Subcutaneous abdominal adipose tissue (tissue), 5 donors: ENCODE results near the gene VPS13D.
A peak's percentile ranks its signal among the peaks of the same experiment; 100 is the strongest.
"Not testable (repeated sequence)": the region's sequence is repeated elsewhere in the genome, so short reads cannot be mapped to it uniquely, and the experiment has no call there.

Experiments used
- H3K27ac ChIP-seq: one replicate; pipeline ENCODE4 v1.7.0; 2013; ENCODE audit warnings: low read depth, mild to moderate bottlenecking, inconsistent platforms, low read length, moderate library complexity
- H3K27me3 ChIP-seq, 5 donors: one replicate each; pipeline ENCODE4 v1.7.0; 2013; ENCODE audit warnings: low read length in 5 of 5, inconsistent platforms in 1 of 5; ENCODE audit not compliant: control insufficient read depth in 5 of 5, insufficient read depth in 4 of 5
- H3K36me3 ChIP-seq, 5 donors: one replicate each; pipeline ENCODE4 v1.7.0; 2013; ENCODE audit warnings: low read length in 5 of 5; ENCODE audit not compliant: control insufficient read depth in 5 of 5, insufficient read depth in 5 of 5
- H3K4me1 ChIP-seq, 5 donors: one replicate each; pipeline ENCODE4 v1.7.0; 2013; ENCODE audit warnings: low read length in 5 of 5, mild to moderate bottlenecking in 3 of 5, moderate library complexity in 1 of 5; ENCODE audit not compliant: control insufficient read depth in 5 of 5, insufficient read depth in 5 of 5
- H3K4me3 ChIP-seq, 5 donors: one replicate each; pipeline ENCODE4 v1.7.0; 2013; ENCODE audit warnings: low read length in 5 of 5, low read depth in 1 of 5
- H3K9ac ChIP-seq, 5 donors: one replicate each; pipeline ENCODE4 v1.7.0; 2013; ENCODE audit warnings: low read length in 5 of 5, mild to moderate bottlenecking in 4 of 5, moderate library complexity in 3 of 5
- H3K9me3 ChIP-seq, 5 donors: one replicate each; pipeline ENCODE4 v1.7.0; 2013; ENCODE audit warnings: low read length in 5 of 5; ENCODE audit not compliant: control insufficient read depth in 5 of 5
- donor health status: healthy.
- donor health status: healthy.
- donor health status: healthy.
- donor health status: healthy.
- donor health status: healthy.

The VPS13D gene

GRCh38 chr1:12515234-12515633 lies 285.4 kb downstream of the VPS13D start:
- Histone ChIP-seq H3K27ac (no peak overlapping the region), H3K4me1 (peaks cover 8 to 45% (median 35%) of the 10 kb centered on the region in 5 donors), H3K9ac (no peak overlapping the region), H3K4me3 (no peak overlapping the region), H3K9me3 (no peaks in the 10 kb centered on the region), H3K36me3 (peaks cover 0 to 5% (median 0%) of the 10 kb centered on the region in 5 donors), H3K27me3 (no peaks in the 10 kb centered on the region)

- Histone ChIP-seq H3K9ac (no peak overlapping the region), H3K36me3 (no peaks in the 10 kb centered on the region), H3K4me3 (no peak overlapping the region), H3K27ac (no peak overlapping the region), H3K4me1 (peaks cover 8 to 39% (median 23%) of the 10 kb centered on the region in 5 donors), H3K9me3 (no peaks in the 10 kb centered on the region), H3K27me3 (no peaks in the 10 kb centered on the region)
Observed at GRCh38 chr1:12516741-12517140, 286.9 kb downstream of the VPS13D start.

- H3K4me1 ChIP-seq: peaks cover 8 to 23% (median 12%) of the 10 kb centered on the region in 5 donors
- H3K36me3 ChIP-seq: no peaks in the 10 kb centered on the region
- H3K9ac ChIP-seq: peak overlapping the region in 2 of 5 donors; percentile 66 to 82
- H3K4me3 ChIP-seq: peak overlapping the region in 2 of 5 donors; percentile 22 to 48
- peak overlapping the region; percentile 82 for H3K27ac ChIP-seq
- no peaks in the 10 kb centered on the region for H3K9me3 ChIP-seq
- no peaks in the 10 kb centered on the region for H3K27me3 ChIP-seq
Observed at GRCh38 chr1:12518931-12519692, 289.3 kb downstream of the VPS13D start.

- no peaks in the 10 kb centered on the region for H3K36me3 ChIP-seq
- no peaks in the 10 kb centered on the region for H3K9me3 ChIP-seq
- H3K27ac ChIP-seq: peak overlapping the region; percentile 82
- H3K27me3 ChIP-seq: no peaks in the 10 kb centered on the region
- peaks cover 8 to 24% (median 12%) of the 10 kb centered on the region in 5 donors for H3K4me1 ChIP-seq
- H3K9ac ChIP-seq: peak overlapping the region in 1 of 5 donors; percentile 5
- peak overlapping the region in 1 of 5 donors; percentile 48 for H3K4me3 ChIP-seq
Observed at GRCh38 chr1:12519693-12520364, 290.0 kb downstream of the VPS13D start.

GRCh38 chr1:12521096-12521495 lies 291.3 kb downstream of the VPS13D start:
- no peak overlapping the region for H3K4me3 ChIP-seq
- H3K9ac ChIP-seq: no peak overlapping the region
- H3K4me1 ChIP-seq: peaks cover 8 to 37% (median 21%) of the 10 kb centered on the region in 5 donors
- no peaks in the 10 kb centered on the region for H3K27me3 ChIP-seq
- H3K27ac ChIP-seq: peak overlapping the region; percentile 82
- H3K36me3 ChIP-seq: no peaks in the 10 kb centered on the region
- no peaks in the 10 kb centered on the region for H3K9me3 ChIP-seq

GRCh38 chr1:12522780-12523179 lies 292.9 kb downstream of the VPS13D start:
- H3K9ac ChIP-seq, H3K36me3 ChIP-seq: not testable (repeated sequence)
- H3K4me1 ChIP-seq: peaks cover 8 to 50% (median 22%) of the 10 kb centered on the region in 5 donors

GRCh38 chr1:12524266-12524665 lies 294.4 kb downstream of the VPS13D start:
- Histone ChIP-seq H3K4me3 (no peak overlapping the region), H3K27ac (peak overlapping the region; percentile 97), H3K27me3 (no peaks in the 10 kb centered on the region), H3K36me3 (no peaks in the 10 kb centered on the region), H3K9me3 (no peaks in the 10 kb centered on the region), H3K9ac (no peak overlapping the region), H3K4me1 (peaks cover 8 to 51% (median 21%) of the 10 kb centered on the region in 5 donors)

More at GRCh38 chr1:12522780-12523179, 292.9 kb downstream of the VPS13D start:
- H3K9me3 ChIP-seq, H3K27me3 ChIP-seq, H3K27ac ChIP-seq, H3K4me3 ChIP-seq: not testable (repeated sequence)

GRCh38 chr1:12525311-12526181 lies 295.7 kb downstream of the VPS13D start:
- Histone ChIP-seq H3K4me3 (peak overlapping the region in 1 of 5 donors; percentile 22), H3K9ac (peak overlapping the region in 2 of 5 donors; percentile 59 to 69), H3K27ac (peak overlapping the region; percentile 97), H3K4me1 (peaks cover 2 to 44% (median 19%) of the 10 kb centered on the region in 5 donors), H3K36me3 (no peaks in the 10 kb centered on the region), H3K27me3 (no peaks in the 10 kb centered on the region), H3K9me3 (no peaks in the 10 kb centered on the region)

GRCh38 chr1:12527564-12527963 lies 297.7 kb downstream of the VPS13D start:
- H3K4me3 ChIP-seq: no peak overlapping the region
- no peaks in the 10 kb centered on the region for H3K27me3 ChIP-seq
- H3K9ac ChIP-seq: no peak overlapping the region
- H3K27ac ChIP-seq: peak overlapping the region; percentile 85
- H3K4me1 ChIP-seq: peaks cover 2 to 36% (median 19%) of the 10 kb centered on the region in 5 donors
- no peaks in the 10 kb centered on the region for H3K9me3 ChIP-seq
- no peaks in the 10 kb centered on the region for H3K36me3 ChIP-seq
